PFSK-1 (cell line): ENCODE results near the gene JUNB.

ENCODE experiments used
- FOXP2 ChIP-seq: optimal IDR thresholded peaks from 2 replicates; pipeline ENCODE3; 2011; ENCODE audit warnings: borderline replicate concordance, control low read depth, inconsistent platforms; ENCODE audit not compliant: insufficient read depth; ENCODE audit errors: extremely low read length, extremely low read depth
- POLR2AphosphoS5 ChIP-seq: IDR thresholded peaks from 2 replicates; pipeline ENCODE4 v1.6.1; 2012; ENCODE audit warnings: low read depth, mild to moderate bottlenecking, control low read depth, low read length, moderate library complexity
- SIN3A ChIP-seq: IDR thresholded peaks from 2 replicates; pipeline ENCODE4 v1.6.1; 2012; ENCODE audit warnings: mild to moderate bottlenecking, low read length, moderate library complexity, borderline replicate concordance; ENCODE audit not compliant: insufficient read depth
- TAF1 ChIP-seq: IDR thresholded peaks from 2 replicates; pipeline ENCODE4 v1.6.1; 2012; ENCODE audit warnings: low read length, control low read depth, borderline replicate concordance; ENCODE audit not compliant: insufficient read depth
- TF ChIP-seq, protein P1 (sequence below), 2 experiments: IDR thresholded peaks; 2 replicates each; pipeline versions ENCODE4 v1.6.1 to v1.8.0; 2011 to 2012; ENCODE audit warnings: low read depth in 2 of 2, low read length in 2 of 2, control low read depth in 1 of 2, inconsistent platforms in 1 of 2, mild to moderate bottlenecking in 1 of 2, moderate library complexity in 1 of 2; ENCODE audit not compliant: insufficient read depth in 1 of 2

The JUNB gene

DNA sequence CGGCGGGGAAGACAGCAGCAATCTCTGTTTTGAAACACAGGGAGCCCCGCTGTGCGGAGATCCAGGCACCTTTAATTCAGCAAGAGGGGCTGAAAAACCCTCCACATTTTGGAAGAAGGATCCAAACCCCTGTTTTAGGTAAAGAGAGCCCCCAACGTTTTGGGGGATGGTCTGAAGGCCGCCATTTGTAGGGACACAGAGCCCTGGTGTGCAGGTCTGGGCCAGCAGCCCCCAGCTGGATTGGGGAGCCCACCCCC, 12.5 kb upstream of the JUNB start:
- TF ChIP-seq, protein P1, sequence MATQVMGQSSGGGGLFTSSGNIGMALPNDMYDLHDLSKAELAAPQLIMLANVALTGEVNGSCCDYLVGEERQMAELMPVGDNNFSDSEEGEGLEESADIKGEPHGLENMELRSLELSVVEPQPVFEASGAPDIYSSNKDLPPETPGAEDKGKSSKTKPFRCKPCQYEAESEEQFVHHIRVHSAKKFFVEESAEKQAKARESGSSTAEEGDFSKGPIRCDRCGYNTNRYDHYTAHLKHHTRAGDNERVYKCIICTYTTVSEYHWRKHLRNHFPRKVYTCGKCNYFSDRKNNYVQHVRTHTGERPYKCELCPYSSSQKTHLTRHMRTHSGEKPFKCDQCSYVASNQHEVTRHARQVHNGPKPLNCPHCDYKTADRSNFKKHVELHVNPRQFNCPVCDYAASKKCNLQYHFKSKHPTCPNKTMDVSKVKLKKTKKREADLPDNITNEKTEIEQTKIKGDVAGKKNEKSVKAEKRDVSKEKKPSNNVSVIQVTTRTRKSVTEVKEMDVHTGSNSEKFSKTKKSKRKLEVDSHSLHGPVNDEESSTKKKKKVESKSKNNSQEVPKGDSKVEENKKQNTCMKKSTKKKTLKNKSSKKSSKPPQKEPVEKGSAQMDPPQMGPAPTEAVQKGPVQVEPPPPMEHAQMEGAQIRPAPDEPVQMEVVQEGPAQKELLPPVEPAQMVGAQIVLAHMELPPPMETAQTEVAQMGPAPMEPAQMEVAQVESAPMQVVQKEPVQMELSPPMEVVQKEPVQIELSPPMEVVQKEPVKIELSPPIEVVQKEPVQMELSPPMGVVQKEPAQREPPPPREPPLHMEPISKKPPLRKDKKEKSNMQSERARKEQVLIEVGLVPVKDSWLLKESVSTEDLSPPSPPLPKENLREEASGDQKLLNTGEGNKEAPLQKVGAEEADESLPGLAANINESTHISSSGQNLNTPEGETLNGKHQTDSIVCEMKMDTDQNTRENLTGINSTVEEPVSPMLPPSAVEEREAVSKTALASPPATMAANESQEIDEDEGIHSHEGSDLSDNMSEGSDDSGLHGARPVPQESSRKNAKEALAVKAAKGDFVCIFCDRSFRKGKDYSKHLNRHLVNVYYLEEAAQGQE (IDR thresholded peaks at IDR 0.05; ENCODE audit: insufficient read depth in 1 of 2, low read depth in 2 of 2, low read length in 2 of 2), result no peak
- no peak for TF ChIP-seq FOXP2

DNA sequence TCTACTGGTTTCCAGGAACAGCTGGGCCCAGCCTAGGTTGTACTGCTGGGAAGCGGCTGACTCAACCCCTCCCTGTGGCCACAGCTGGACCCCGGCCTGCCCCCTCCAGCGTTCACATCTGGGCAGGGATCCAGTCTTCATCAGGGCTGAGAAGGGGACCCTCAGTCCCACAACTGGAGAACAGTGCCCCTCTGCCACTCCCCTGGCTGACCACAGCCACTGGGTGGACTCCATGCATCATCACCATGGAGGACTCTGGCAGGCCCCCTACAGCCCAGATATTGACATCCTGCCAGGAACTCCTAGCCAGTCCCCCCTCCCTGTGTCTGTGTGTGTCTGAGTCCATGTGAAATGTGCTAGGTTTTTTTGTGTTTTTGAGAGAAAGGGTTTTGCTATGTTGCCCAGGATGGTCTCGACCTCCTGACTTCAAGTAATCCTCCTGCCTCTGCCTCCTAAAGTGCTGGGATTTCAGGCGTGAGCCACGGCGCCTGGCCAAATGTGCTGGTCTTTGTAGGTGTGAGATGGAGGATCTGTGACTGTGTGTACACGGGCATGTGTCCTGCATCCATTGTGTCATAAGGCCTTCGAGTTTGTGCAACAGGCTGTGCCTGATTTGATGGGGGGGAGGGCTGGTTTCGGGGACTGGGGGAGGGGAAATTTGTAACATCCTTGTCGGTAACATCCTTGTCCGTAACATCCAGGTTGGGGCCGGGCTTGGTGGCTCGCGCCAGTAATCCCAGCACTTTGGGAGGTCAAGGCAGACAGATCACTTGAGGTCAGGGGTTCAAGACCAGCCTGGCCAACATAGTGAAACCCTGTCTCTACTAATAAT, 11.9 kb upstream of the JUNB start:
- peak; percentile 66 for TF ChIP-seq FOXP2
- TF ChIP-seq POLR2AphosphoS5, result no peak

DNA sequence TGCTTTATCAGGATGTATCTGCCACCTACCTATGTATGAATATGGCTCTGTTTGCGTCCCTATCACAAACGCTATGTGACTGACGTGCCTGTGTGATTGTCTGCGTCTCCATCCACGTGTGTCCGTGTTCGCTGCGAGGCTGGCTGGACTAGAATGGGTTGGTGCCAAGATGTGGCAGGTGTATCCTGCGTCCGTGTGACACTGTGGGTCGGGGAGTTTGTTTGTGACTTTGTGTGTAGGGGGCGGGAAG, 9.2 kb upstream of the JUNB start:
- no peak for TF ChIP-seq TAF1
- TF ChIP-seq, protein P1 (IDR thresholded peaks at IDR 0.05; ENCODE audit: insufficient read depth in 1 of 2, low read depth in 2 of 2, low read length in 2 of 2), result no peak

DNA sequence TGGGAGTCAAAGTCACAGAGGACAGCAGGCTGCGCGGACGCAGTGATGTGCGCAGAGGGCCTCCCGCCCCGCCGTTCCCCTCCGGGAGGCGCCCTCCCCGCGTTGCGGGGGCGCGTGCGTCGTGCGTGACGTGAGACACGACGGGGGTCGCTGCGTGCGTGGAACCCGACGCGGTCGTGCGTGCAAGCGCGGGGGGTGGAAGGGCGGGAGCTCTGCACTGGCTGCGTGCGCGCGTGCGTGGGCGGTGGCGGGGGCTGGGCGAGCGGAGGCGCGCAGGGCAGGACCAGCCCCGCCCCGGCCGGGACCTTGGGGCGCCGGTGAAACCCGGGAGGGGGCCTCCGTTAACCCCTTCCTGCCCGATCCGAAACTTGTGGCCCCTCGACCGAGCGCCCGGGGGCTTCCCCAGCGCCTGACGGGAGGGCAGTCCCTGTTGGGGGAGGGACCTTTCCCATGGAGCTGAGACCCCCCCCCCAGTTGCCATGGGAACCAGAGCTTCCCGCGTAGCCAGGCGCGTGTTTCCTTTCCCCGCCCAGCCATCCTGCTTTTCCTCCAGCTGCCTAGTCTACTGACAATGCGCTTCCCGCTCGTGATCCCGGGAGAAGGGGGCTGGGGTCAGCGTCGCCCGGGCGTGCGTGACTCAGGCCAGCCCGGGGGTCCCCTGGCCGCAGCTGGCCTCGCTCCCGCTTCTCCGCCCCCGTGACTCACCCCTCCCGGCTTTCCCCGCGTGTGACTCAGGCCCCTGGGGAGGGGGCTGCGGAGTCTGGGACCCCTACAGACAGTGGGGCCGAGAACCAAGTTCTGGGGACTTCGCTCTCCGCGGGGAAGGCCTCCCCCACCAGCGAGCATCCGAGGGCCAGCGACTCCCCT, 8.6 kb upstream of the JUNB start:
- no peak for TF ChIP-seq FOXP2
- peak; percentile 75; the same call in 1 of the 2 replicates for TF ChIP-seq SIN3A
- no peak; the same call in 1 of the 2 replicates for TF ChIP-seq POLR2AphosphoS5
- TF ChIP-seq TAF1, result no peak

DNA sequence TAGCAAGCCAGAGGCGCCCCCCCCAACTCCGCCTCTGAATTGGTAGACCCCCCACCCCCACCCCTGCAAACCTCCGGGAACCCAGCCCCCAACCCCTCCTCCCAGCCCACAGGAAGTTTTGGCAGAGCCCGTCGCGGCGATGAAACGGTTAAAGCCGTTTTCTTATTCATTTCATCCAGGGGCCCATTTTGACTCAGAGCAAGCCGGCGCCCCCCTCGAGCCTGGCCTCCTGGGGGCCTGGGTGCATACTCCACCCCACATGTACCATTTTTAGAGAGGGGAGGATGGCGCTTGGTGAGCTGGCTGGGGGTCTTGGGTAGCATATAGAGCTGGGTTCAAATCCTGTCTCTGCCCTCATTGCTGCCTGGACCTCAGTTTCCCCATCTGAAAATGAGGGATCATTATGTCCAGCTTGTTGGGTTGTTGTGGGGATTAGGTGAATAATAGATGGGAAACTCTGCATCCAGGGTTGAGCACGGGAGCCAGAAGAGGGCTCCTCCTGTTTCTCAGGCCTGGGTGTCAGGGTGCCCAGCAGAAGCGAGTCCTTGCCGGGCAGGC, 7.9 kb upstream of the JUNB start:
- TF ChIP-seq FOXP2 (no peak), TAF1 (no peak), SIN3A (no peak), POLR2AphosphoS5 (no peak)
- TF ChIP-seq, protein P1 (IDR thresholded peaks at IDR 0.05; ENCODE audit: insufficient read depth in 1 of 2, low read depth in 2 of 2, low read length in 2 of 2), result no peak

DNA sequence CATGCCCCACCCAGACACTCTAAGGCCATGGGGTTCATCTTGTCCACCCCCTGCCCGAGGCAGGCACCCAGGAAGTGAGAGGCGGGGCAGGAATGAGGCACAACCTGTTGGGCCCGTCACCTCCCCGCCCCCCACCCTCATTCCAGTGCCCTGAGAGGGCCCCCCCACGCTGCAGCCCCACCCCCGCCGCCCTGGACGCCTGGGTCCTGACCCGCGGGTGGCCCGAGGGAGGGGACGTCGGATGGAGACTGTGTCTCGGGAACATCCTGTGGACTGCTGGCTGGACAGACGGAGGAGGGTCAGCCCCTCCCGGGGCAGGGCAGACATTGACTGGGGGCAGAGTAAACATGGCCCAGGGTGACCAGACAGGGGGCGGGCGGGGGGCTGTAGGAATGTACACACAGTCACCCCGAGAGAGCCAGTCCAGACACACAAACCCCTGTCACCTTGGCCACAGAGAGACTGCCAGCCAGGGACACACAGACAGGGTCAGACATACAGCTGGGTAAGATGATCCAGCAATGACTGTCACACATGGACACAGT, 7.4 kb upstream of the JUNB start:
- TF ChIP-seq SIN3A (no peak), FOXP2 (no peak), POLR2AphosphoS5 (no peak), TAF1 (no peak)
- TF ChIP-seq, protein P1 (IDR thresholded peaks at IDR 0.05; ENCODE audit: insufficient read depth in 1 of 2, low read depth in 2 of 2, low read length in 2 of 2), result no peak
